Epidermal melanocyte (primary cell): Measurements from ENCODE around the gene UNC119.
"Not testable (repeated sequence)": the region's sequence is repeated elsewhere in the genome, so short reads cannot be mapped to it uniquely, and the experiment has no call there.

Source experiments
- DNase-seq: peaks from one replicate; pipeline ENCODE4 v3.0.0; 2011; ENCODE audit warnings: low spot score; ENCODE audit not compliant: insufficient read length

The UNC119 gene

DNA sequence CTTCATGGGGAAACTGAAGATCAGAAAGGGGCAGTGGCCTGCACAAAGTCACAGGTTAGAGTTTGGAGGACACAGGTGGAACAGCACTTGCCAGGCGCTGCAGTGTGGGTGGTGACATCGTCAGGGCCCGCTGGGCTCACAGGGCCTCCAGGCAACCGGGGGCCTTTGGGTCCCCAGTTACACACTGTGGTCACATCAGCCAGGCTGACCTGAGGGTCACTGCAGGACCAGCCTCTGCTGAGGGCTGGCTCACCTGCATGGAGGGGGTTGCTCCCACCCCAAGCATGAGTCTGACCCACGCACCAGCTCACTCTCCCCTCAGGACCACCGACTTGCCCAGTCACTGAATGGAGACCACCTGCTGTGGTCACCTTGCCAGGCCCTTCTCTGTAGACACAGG is 29.2 kb downstream of the UNC119 start:
- DNase-seq, result no peak

DNA sequence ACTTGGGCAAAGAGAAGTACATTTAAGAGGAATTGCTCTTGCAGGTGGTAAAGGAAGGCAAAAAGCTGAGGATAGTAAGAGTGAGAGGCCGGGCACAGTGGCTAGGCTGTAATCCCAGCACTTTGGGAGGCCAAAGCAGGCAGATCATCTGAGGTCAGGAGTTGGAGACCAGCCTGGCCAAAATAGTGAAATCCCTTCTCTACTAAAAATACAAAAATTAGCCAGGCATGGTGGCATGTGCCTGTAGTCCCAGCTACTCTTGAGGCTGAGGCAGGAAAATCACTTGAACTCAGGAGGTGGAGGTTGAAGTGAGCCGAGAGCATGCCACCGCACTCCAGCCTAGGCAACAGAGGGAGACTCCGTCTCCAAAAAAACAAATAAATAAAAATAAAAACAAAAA is 30.1 kb downstream of the UNC119 start:
- not testable (repeated sequence) for DNase-seq

GRCh38 chr17:28521311-28522085 is 30.9 kb downstream of the UNC119 start:
- no peak for DNase-seq

GRCh38 chr17:28520687-28521086 is 31.7 kb downstream of the UNC119 start:
- DNase-seq, result no peak

GRCh38 chr17:28519236-28519635 is 33.2 kb downstream of the UNC119 start:
- DNase-seq, result no peak

DNA sequence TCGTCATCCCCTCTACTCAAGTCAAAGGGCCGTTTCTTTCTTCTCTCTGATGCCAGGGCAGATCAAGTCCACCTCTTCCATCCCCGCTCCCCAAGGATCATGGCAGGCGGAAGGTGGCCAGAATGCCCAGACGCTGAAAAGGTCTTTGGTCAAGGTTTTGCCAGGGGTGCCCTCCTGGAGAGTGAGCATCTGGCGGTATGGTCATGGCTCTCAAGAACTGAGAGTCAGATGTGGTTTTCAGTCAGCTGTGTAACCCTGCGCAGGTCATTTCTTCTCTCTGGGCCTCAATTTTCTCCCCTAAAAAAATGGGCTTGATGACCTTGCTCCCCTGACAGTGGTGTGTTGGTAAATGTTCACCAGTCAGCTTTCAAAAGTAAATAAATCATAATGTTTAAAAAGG is 33.8 kb downstream of the UNC119 start:
- DNase-seq, result no peak

DNA sequence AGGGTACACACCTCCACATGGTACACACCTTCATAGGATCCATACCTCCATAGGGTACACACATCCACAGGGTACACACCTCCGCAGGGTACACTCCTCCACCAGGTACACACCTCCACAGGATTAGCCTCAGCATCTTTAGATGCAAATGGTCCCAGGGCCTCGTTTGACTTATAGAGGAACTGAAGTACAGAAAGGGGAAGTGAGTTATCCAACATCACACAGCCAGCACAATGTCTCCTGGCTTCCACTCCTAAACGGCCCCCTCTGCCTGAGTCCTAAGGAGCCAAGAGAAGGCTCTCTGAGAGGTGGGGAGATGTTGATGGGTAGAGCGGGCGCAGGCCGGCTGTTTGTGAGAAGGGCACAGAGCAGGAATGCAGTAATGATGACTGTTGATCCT is 34.3 kb downstream of the UNC119 start:
- DNase-seq, result no peak

GRCh38 chr17:28515518-28515917 is 36.9 kb downstream of the UNC119 start:
- no peak for DNase-seq

DNA sequence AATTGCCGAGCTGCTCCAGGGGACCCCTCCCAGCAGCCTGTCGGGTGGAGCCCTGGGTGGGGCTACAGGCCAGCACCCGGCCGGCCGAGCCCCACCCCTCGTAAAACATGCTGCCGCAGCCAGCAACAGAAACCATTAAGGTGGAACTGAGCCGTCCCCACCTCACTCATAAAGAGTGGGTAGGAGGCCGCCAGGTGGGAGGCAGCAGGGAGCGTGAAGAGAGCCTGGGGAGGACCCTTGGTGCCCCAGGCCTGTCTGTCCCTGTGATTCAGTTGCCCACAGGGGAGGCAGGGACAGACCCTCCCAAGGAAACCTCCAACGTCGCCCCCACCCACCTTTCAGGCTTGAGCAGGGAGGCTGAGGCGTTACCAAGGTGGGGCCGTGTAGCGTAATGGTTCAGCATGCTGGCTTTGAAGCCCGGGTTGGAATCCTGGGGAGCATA is 37.8 kb downstream of the UNC119 start:
- DNase-seq, result no peak

- DNase-seq, result no peak
Observed at GRCh38 chr17:28513476-28513875, 38.9 kb downstream of the UNC119 start.

- no peak for DNase-seq
Observed at GRCh38 chr17:28511858-28512461, 40.5 kb downstream of the UNC119 start.

- DNase-seq, result no peak
Observed at GRCh38 chr17:28509789-28510188, 42.6 kb downstream of the UNC119 start.

- DNase-seq, result no peak
Observed at GRCh38 chr17:28508211-28508724, 44.2 kb downstream of the UNC119 start.

GRCh38 chr17:28507567-28508203 is 44.7 kb downstream of the UNC119 start:
- DNase-seq, result no peak

DNA sequence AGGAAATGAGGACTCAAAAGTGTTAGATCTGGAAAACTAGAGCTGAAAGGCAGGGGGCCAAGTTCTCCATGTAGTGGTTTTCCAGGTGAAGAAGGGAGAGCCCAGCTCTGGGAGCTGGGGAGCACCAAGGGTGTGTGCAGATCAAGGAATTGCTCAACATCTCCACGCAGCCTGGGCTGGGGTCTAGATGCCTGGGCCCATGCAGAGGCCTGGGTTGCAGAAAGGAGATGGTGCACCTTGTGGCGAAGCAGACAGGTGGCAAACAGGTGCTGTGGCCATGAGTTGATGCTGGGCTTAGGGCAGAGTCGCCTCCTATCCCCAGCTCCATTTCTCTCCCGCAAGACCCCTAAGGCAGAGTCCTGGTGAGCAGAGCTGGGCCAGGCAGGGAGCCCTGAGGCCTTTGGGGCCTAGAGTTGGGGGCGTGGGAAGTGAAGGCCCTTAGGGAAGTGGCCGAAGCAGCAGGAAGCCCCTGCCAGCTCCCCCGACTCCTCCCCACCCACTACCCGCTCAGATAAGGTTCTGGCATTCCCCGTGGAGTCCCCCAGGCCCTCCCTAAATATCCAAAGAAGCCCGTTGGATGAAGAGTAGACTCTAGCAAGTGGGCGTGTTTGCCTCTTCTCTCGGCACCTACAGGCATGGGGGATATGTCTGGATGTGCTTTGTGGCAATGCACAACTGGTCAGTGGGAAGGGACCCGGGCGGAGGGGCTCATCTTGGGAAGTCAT is 45.5 kb downstream of the UNC119 start:
- DNase-seq, result no peak

GRCh38 chr17:28505986-28506665 is 46.3 kb downstream of the UNC119 start, which contains the start of gene FOXN1:
Gene FOXN1 (plus strand): TSS chr17:28506348. CDS start chr17:28523970, 17,622 bp downstream.
- no peak for DNase-seq

DNA sequence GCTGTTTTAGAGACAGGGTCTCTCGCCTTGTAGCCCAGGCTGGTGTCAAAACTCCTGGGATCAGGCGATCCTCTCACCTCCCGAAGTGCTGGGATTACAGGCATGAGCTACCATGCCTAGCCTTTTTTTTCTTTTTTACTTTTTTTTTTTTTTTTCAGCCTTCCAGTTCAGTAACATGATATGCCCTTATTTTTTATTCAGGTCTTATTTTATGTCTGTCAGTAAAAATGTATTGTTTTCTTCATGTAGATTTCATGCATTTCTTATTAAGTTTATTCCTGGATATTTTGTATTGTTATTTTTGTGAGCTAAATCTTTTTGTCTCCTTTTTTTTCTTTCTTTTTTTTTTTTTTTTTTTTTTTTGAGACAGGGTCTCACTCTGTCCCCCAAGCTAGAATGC is 49.0 kb downstream of the UNC119 start:
- DNase-seq, result no peak

- DNase-seq, result no peak
Observed at GRCh38 chr17:28501421-28502284, 50.8 kb downstream of the UNC119 start.

GRCh38 chr17:28500712-28501379 is 51.6 kb downstream of the UNC119 start:
- no peak for DNase-seq
